Measurements from ENCODE around the gene EMC6.

EMC6 gene

GRCh38 chr17:3668279-3669084 lies at the start of gene EMC6, which contains the start of gene TAX1BP3:
Gene EMC6, plus strand, starts transcription at chr17:3668812. Its CDS starts 335 bp downstream, at chr17:3669147.
Gene TAX1BP3, minus strand, starts transcription at chr17:3668578. Its CDS starts 52 bp downstream, at chr17:3668526.
- Histone ChIP-seq H3K4me3 (peak within 1 kb of the TSS; percentile 66 to 97 (median 92)), H3K27ac (peak within 1 kb of the TSS; percentile 67 to 99 (median 94))

DNA sequence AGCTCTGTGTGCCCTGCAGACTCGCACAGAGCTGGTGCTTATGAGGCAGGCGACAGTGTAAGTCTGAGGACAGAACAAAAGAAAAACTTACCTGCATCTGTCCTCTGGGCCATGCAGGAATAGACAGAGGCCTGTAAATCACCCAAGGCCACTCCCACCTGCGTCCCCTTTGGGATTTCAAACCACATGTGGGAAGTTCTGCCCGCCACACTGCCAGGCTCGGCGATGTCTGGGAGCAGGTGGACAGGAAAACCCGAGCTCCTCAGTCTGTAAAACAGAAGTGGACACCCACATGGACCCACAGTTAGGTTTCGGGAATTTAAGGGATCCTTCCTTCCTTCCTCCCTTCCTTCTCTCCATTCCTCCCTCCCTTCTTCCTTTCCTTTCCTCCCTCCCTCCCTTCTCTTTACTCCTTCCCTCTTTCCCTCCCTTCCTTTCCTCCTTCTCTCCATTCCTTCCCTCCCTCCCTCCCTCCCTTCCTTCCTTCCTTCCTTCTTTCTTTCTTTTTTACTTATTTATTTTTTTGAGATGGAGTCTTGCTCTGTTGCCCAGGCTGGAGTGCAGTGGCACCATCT lies 47.4 kb upstream of the EMC6 start:
- Histone ChIP-seq H3K4me3 (no peak overlapping the region), H3K27ac (no peak overlapping the region)

DNA sequence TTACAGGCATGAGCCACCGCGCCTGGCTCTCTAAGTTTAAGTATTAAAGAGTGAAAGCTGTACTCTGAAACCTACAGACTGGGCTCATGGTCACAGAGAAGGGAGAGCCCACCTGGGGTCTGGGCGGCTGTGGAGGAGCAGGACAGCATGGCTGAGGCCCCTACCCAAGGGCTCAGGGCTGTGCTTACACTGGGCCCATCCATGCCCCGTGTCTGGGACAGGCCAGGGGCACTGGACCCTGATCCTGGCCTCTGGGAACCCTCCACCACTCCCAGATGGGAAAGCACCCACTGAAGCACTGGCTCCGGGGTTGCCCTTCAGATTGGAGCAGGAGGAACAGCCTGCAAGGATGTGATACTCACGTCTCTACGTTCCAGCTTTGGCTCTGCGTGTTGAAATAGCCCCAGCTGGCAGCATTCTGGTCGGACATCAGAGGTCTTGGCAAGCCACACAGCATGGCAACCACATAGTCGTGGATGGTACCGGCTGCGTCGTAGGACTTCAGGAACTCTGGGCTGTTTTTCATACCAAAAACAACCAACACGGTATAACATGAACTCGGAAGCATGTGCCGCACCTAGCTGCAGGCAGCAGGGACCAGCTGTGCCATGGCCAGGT lies 45.5 kb upstream of the EMC6 start:
- no peak overlapping the region for H3K4me3 ChIP-seq
- H3K27ac ChIP-seq: no peak overlapping the region

DNA sequence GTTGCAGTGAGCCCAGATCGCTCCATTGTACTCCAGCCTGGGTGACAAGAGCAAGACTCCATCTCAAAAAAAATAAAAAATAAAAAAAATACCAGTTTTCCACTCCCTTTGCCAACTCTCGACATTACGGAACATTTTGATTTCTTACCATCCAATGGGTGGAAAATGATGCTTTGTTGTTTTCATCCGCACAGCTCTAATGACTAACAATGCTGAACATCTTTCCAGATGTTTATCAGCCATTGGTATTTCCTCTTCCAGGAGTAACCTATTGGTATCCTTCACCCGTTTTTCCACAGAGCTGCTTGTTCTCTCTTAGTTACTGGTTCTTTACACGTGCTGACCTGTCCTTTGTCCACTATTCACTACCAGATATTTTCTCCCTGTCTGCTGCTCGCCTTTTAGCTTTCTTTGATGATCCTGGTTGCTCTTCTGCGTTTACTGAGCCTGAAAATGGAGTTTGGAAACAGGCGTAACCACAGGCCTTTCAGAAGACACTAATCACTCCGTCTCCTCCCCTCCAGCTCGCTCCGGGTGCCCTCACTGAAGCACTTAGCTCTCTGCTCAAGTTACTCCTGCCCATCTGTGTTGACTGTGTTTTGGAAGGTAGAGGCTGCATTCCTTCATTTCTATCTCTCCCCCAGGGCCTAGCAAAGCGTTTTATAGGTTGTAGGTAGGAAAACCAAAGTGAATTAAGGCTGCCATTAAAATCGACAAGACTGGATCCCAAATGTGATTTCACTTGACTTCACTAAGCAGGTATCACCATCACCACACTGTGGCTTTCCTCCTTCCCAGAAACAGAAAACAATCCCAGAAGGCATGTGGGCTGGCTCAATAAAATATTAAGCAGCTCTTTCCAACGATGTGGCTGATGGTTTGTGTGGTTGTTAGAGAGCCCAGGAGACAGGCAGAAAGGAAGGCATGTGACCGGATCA lies 41.5 kb upstream of the EMC6 start:
- H3K27ac ChIP-seq: no peak overlapping the region
- H3K4me3 ChIP-seq: no peak overlapping the region

- no peak overlapping the region for H3K4me3 ChIP-seq
- H3K27ac ChIP-seq: no peak overlapping the region
Measured at GRCh38 chr17:3627769-3628167, 40.8 kb upstream of the EMC6 start.

- H3K27ac ChIP-seq: no peak overlapping the region
- H3K4me3 ChIP-seq: no peak overlapping the region
Measured at GRCh38 chr17:3630781-3631180, 37.8 kb upstream of the EMC6 start.

- no peak overlapping the region for H3K27ac ChIP-seq
- H3K4me3 ChIP-seq: no peak overlapping the region
Measured at GRCh38 chr17:3632287-3632686, 36.3 kb upstream of the EMC6 start.

DNA sequence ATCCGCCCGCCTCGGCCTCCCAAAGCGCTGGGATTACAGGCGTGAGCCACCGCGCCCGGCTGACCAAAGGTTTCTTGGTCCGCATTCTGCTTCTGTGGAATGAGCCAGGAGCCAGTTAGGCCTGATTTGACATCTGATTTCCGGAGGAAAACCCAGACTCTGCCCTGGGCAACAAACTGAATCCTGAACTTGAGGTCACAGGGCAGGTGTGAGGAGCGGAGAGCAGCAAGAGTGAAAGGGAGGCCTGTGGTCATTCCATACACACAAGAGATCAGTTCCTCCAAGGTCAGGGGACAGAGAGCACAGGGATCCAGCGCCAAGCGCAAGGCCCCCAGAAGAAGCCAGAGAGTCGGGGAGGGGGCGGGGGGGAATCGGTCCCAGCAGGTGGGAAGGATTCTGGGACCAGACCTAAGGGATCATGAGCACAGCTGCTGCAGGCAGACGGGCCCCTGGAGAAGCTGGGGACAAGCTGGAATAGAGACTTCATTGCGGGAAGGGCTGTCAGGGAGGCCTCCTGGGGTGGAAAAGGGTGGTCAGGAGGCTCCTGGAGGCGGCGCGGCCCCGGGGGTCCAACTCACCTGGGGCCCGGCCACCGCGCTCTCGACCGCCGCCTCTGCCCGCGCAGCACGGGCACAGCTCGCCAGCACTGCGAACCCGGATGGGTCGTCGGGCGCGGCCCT lies 33.0 kb upstream of the EMC6 start:
- peak overlapping the region; percentile 52 to 100 (median 98) for H3K27ac ChIP-seq
- peak overlapping the region; percentile 62 to 95 (median 75) for H3K4me3 ChIP-seq

DNA sequence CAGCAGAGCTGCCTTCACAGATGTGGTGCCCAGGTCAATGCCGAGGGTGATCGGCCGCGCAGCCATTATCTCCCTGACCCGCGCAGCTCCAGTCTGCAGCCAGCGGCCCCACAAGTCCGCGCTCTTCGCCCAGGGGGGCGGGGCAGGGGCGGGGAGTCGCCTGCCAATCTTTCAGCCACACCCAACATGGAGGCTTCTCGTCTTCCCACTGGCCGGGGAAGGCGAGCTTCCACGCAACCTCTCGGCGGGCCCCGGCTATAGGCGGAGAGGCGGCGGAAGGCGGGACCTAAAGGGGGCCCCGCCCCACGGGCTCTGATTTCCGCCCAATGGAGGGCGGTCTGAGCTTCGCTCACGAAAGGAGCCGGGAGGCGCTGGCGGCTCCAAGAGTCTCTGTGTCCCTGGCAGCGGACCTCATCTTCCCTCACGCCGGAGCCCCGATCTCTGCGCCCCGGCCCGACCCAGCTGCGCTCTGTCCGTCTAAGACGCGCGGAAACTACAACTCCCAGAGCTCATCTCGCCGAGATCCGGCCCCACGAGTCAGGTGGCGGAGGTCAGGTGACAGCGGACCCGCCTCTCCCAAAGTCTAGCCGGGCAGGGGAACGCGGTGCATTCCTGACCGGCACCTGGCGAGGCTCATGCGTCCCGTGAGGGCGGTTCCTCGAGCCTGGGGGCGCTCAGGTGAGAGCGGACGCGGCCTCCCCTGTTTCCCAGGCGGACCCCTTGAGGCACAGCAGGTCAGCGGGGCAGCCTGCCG lies 32.3 kb upstream of the EMC6 start, which contains the start of the genes CTNS and SHPK:
TSS of gene CTNS (plus strand) at position 607 of the 754 bp plus-strand sequence. CDS start 3,447 bp downstream, outside the sequence.
TSS of gene SHPK (minus strand) at position 97 of the 754 bp plus-strand sequence. CDS start at position 66, 31 bp downstream.
- Histone ChIP-seq H3K27ac (peak within 1 kb of the TSS; percentile 69 to 100 (median 98)), H3K4me3 (peak within 1 kb of the TSS; percentile 62 to 95 (median 75))

- H3K27ac ChIP-seq: peak overlapping the region; percentile 69 to 100 (median 98)
- peak overlapping the region; percentile 62 to 95 (median 75) for H3K4me3 ChIP-seq
Measured at GRCh38 chr17:3636908-3637373, 31.7 kb upstream of the EMC6 start.

- H3K4me3 ChIP-seq: no peak overlapping the region
Measured at GRCh38 chr17:3639981-3640596, 28.5 kb upstream of the EMC6 start.

GRCh38 chr17:3641014-3641413 lies 27.6 kb upstream of the EMC6 start:
- H3K27ac ChIP-seq: no peak overlapping the region
- H3K4me3 ChIP-seq: no peak overlapping the region

More at GRCh38 chr17:3639981-3640596, 28.5 kb upstream of the EMC6 start:
- peak overlapping the region in 2 of 21 experiments; percentile 19 to 20 for H3K27ac ChIP-seq

- H3K4me3 ChIP-seq: no peak overlapping the region
- no peak overlapping the region for H3K27ac ChIP-seq
Measured at GRCh38 chr17:3641717-3642486, 26.7 kb upstream of the EMC6 start.

DNA sequence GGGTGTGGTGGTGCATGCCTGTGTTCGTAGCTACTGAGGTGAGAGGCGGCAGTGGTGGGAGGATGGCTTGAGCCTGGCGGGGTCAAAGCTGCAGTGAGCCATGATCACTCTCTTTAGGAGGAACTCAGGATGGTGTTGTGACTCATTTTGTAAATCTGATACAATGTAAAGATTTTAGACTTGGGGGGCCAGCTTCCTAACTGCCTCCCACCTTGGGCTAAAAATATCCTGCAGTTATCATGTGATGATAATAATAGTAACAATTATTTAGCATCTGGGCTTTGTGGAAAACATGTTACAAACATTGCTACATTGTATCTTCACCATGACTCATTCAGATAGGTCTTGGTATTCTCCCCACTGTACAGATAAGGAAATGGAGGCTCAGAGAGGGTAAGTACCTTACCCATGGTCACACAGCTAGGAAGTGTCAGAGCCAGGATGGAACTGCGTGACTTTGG lies 24.7 kb upstream of the EMC6 start:
- H3K27ac ChIP-seq: no peak overlapping the region
- no peak overlapping the region for H3K4me3 ChIP-seq

GRCh38 chr17:3645310-3645709 lies 23.3 kb upstream of the EMC6 start:
- H3K27ac ChIP-seq: no peak overlapping the region
- H3K4me3 ChIP-seq: no peak overlapping the region

DNA sequence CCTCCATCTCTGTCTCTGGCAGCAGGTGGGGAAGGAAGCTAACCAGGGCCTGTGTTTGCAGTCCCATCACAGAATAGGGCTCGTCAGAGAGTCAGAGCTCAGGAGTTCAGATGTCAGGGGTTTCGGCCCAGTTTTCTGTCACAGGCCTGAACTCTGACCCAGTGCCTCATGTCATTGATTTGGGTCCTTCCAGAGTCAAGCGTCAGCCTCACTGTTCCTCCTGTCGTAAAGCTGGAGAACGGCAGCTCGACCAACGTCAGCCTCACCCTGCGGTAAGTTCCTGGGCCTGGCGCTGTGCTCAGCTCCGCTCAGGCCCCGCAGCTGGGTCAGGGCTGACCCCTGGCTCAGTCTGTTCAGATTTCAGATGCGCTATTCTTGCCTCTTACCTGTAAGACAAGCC lies 21.4 kb upstream of the EMC6 start:
- Histone ChIP-seq H3K4me3 (no peak overlapping the region), H3K27ac (peak overlapping the region in 6 of 21 experiments; percentile 11 to 53 (median 34))
